IMR-90 (cell line): Measurements from ENCODE around the gene NOC2L. TPM values are rescaled to one million over a fixed set of nuclear protein-coding genes. Genes with fewer than 3 reads are reported as not detected.

Source experiments
- ATAC-seq: fragments of 200-7000 bp; cut with Tn5 transposase; 2 replicates; pipeline ENCODE4 v1.9.1; 2020; ENCODE audit warnings: low read depth, mild to moderate bottlenecking, moderate library complexity
- BruUV-seq: library from RNA; stranded (reverse); fragments of 400-500 nt; replicated peaks from 2 replicates; lab custom pipeline; 2021; lab: Mats Ljungman, UMichigan
- CTCF ChIA-PET: fragments of 300-600 bp; formaldehyde crosslinking; extraction: SDS; loops from one replicate; lab custom pipeline; 2021; ENCODE audit warnings: antibody characterized with exemption; lab: Yijun Ruan, JAX
- POLR2A ChIA-PET: fragments of 300-600 bp; sonication (Branson Sonifier 250); formaldehyde crosslinking; loops from one replicate; lab custom pipeline; 2022; ENCODE audit warnings: antibody characterized with exemption; ENCODE audit not compliant: unreplicated experiment; lab: Charles Lee
- DNase-seq: peaks from one replicate; pipeline ENCODE4 v3.0.0; 2013
- H2AFZ ChIP-seq: replicated peaks from 2 replicates; pipeline ENCODE3; 2013; ENCODE audit warnings: low read length, mild to moderate bottlenecking; ENCODE audit not compliant: poor library complexity
- H2AK5ac ChIP-seq: 2 replicates; pipeline ENCODE4 v1.6.1; 2013; ENCODE audit warnings: low read depth, low read length, inconsistent platforms
- H2AK9ac ChIP-seq: replicated peaks from 2 replicates; pipeline ENCODE3; 2013; ENCODE audit warnings: mild to moderate bottlenecking, low read depth, low read length, moderate library complexity; ENCODE audit not compliant: poor library complexity
- H2BK120ac ChIP-seq: 2 replicates; pipeline ENCODE4 v1.6.1; 2013; ENCODE audit warnings: low read depth, low read length, inconsistent platforms
- H2BK15ac ChIP-seq: 3 replicates; pipeline ENCODE4 v1.6.1; 2013; ENCODE audit warnings: low read depth, low read length, inconsistent platforms
- H2BK20ac ChIP-seq: 2 replicates; pipeline ENCODE4 v1.6.1; 2013; ENCODE audit warnings: low read depth, mild to moderate bottlenecking, inconsistent platforms, low read length, moderate library complexity
- H2BK5ac ChIP-seq: 2 replicates; pipeline ENCODE4 v1.6.1; 2013; ENCODE audit warnings: mild to moderate bottlenecking, low read depth, low read length, inconsistent platforms; ENCODE audit not compliant: poor library complexity, severe bottlenecking
- H3K14ac ChIP-seq: replicated peaks from 2 replicates; pipeline ENCODE4 v1.6.1; 2013; ENCODE audit warnings: low read depth, low read length, inconsistent platforms
- H3K18ac ChIP-seq: 2 replicates; pipeline ENCODE4 v1.6.1; 2013; ENCODE audit warnings: low read depth, low read length, control low read depth
- H3K23ac ChIP-seq: 2 replicates; pipeline ENCODE4 v1.6.1; 2013; ENCODE audit warnings: low read depth, low read length, inconsistent platforms
- H3K27ac ChIP-seq: 2 replicates; pipeline ENCODE4 v1.5.1; 2013; ENCODE audit warnings: mild to moderate bottlenecking, control low read depth, low read length; ENCODE audit not compliant: insufficient read depth
- H3K27me3 ChIP-seq: 2 replicates; pipeline ENCODE4 v1.6.1; 2013; ENCODE audit warnings: low read length; ENCODE audit not compliant: control insufficient read depth, insufficient read depth
- H3K36me3 ChIP-seq: 2 replicates; pipeline ENCODE4 v1.6.1; 2013; ENCODE audit warnings: low read length, mixed read lengths; ENCODE audit not compliant: control insufficient read depth, insufficient read depth
- H3K4ac ChIP-seq: 2 replicates; pipeline ENCODE4 v1.6.1; 2013; ENCODE audit warnings: low read depth, low read length, inconsistent platforms
- H3K4me1 ChIP-seq: 2 replicates; pipeline ENCODE4 v1.6.1; 2013; ENCODE audit warnings: low read length, mixed read lengths; ENCODE audit not compliant: control insufficient read depth, insufficient read depth
- H3K4me2 ChIP-seq: 2 replicates; pipeline ENCODE4 v1.6.1; 2013; ENCODE audit warnings: low read depth, mild to moderate bottlenecking, control low read depth, low read length, moderate library complexity
- H3K4me3 ChIP-seq: 2 replicates; pipeline ENCODE4 v1.5.1; 2013; ENCODE audit warnings: low read depth, mild to moderate bottlenecking, control low read depth, low read length, moderate library complexity; ENCODE audit not compliant: insufficient read depth
- H3K56ac ChIP-seq: 2 replicates; pipeline ENCODE4 v1.6.1; 2013; ENCODE audit warnings: low read length, inconsistent platforms; ENCODE audit not compliant: insufficient read depth; ENCODE audit errors: extremely low read depth
- H3K79me1 ChIP-seq, 2 experiments: 2 replicates each; pipeline ENCODE4 v1.6.1; 2013; ENCODE audit warnings: low read length in 2 of 2, inconsistent platforms in 1 of 2, low read depth in 1 of 2
- H3K9ac ChIP-seq: 2 replicates; pipeline ENCODE4 v1.6.1; 2013; ENCODE audit warnings: low read depth, low read length, control low read depth
- H3K9me1 ChIP-seq: 2 replicates; pipeline ENCODE4 v1.6.1; 2013; ENCODE audit warnings: low read length, inconsistent platforms; ENCODE audit not compliant: insufficient read depth
- H3K9me3 ChIP-seq: 2 replicates; pipeline ENCODE4 v1.6.1; 2013; ENCODE audit warnings: low read length; ENCODE audit not compliant: control insufficient read depth, insufficient read depth
- H4K20me1 ChIP-seq: 2 replicates; pipeline ENCODE4 v1.6.1; 2013; ENCODE audit warnings: low read length, inconsistent platforms; ENCODE audit not compliant: insufficient read depth
- H4K5ac ChIP-seq: 2 replicates; pipeline ENCODE4 v1.6.1; 2013; ENCODE audit warnings: mild to moderate bottlenecking, low read depth, low read length, control low read depth
- H4K8ac ChIP-seq, 2 experiments: 2 replicates each; pipeline ENCODE4 v1.6.1; 2013; ENCODE audit warnings: low read depth in 2 of 2, low read length in 2 of 2, control low read depth in 1 of 2, inconsistent platforms in 1 of 2
- H4K91ac ChIP-seq: 2 replicates; pipeline ENCODE4 v1.6.1; 2013; ENCODE audit warnings: low read depth, low read length, inconsistent platforms; ENCODE audit not compliant: insufficient read depth
- CHD1 ChIP-seq: IDR thresholded peaks from 2 replicates; pipeline ENCODE4 v1.6.1; 2012; ENCODE audit warnings: low read depth, low read length, improper control_type of control experiment
- USF2 ChIP-seq: fragments of 150-350 bp; IDR thresholded peaks from 2 replicates; pipeline ENCODE4 v1.6.1; 2017; ENCODE audit warnings: mild to moderate bottlenecking, antibody characterized with exemption, low read length, low read depth
- WGBS, 2 experiments: methylation state at CpG; one replicate each; pipeline versions ENCODE4 v1.1.5 to v1.1.7; 2013; ENCODE audit warnings: missing lambda C conversion rate in 2 of 2; ENCODE audit not compliant: insufficient read length in 1 of 2; ENCODE audit errors: extremely low coverage in 2 of 2; 5-methylcytosine and 5-hydroxymethylcytosine counted together
- dilution Hi-C: fragments of 300-500 bp; cut with HindIII; formaldehyde crosslinking; loops from one replicate; pipeline ENCODE4 v1.14.3; 2018; ENCODE audit warnings: low sequenced_read_pairs; ENCODE audit not compliant: unreplicated experiment
- in situ Hi-C: fragments of 300-500 bp; cut with MboI; formaldehyde crosslinking; loops from 3 replicates; pipeline ENCODE4 v1.14.3; 2019; ENCODE audit warnings: low sequenced_read_pairs, inconsistent platforms, mixed read lengths
- intact Hi-C: fragments of 100-400 bp; cut with micrococcal nuclease; formaldehyde crosslinking; loops from 2 replicates; pipeline ENCODE4 v1.10.0; 2022
- polyA plus RNA-seq, 3 experiments: library from polyadenylated mRNA; depleted of rRNA; stranded (reverse); fragments of >200 nt; gene quantifications; 2 replicates each; pipeline ENCODE4 v1.2.3, GENCODE V29; 2012; ENCODE audit warnings: low replicate concordance in 1 of 3
- total RNA-seq: library from RNA; depleted of rRNA; stranded (reverse); fragments of >200 nt; gene quantifications from 2 replicates; pipeline ENCODE4 v1.2.3, GENCODE V29; 2012

Gene NOC2L
- total and polyA plus RNA-seq, 2 of the 4 experiments (the other 2 are of a cell fraction) = 74.2 to 106 TPM

DNA sequence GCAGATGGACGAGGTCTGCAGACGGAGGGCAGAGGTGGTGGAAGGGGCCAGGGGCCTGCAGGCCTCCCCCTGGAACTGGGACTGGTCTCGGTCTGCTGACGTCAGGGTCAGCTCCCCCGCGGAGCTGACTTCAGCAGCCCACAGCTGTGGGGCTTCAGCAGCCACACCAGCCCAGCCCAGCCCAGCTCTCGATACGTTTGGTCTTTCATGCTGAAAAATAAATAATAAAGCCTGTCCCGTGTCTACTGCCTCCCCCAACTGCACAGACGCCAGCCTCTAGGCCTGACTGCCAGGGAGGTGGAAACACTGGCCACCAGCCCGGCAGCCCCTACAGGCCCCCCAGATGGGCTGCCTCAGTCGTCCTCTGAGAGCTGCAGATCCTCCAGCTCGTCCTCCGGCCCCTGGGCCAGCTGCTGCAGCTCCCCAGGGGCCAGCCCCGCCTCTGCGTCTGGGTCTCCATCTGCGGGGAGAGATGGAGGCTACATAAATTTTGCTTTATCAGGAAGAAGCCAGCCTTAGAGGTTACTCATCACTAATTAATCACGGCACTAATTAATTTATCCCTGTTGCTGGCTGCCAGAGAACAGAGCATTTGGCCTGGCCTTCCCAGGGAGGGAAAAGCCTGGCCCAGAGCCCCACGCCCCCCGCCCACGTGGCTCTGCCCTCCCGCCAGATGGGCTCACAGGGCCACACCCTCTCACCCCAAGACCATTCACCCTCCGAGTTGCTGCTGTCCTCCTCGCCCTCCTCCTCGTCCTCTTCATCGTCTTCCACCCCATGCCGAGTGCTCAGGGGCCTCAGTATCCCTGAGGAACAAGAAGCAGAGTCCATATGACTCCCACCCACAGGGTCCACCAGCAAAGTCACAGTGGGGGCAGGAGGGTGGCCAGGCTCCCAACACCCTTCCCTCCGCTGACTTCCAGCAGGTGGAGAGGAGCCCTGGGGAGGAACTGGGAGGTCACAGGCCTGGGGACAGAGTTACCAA, 14.4 kb downstream of the NOC2L start:
- H4K20me1 ChIP-seq = peaks cover 12% of the 10 kb centered on the region
- peak overlapping the region; percentile 31 to 53; a peak in 2 of 4 replicates for H4K8ac ChIP-seq
- peak overlapping the region; percentile 64 for H3K4ac ChIP-seq
- DNase-seq (peak; percentile 83), ATAC-seq (peak; percentile 51)
- peak overlapping the region; percentile 35; the same call in 1 of the 2 replicates for H3K4me2 ChIP-seq
- H3K14ac ChIP-seq = no peak overlapping the region
- H4K5ac ChIP-seq = peak overlapping the region; percentile 8; the same call in 1 of the 2 replicates
- no peak overlapping the region for H3K4me3 ChIP-seq
- no peaks in the 10 kb centered on the region for H3K27me3 ChIP-seq
- peaks cover 40% of the 10 kb centered on the region for H3K36me3 ChIP-seq
- intact Hi-C loops = no loop called here
- no peak overlapping the region for H3K56ac ChIP-seq
- H2BK15ac ChIP-seq = no peak overlapping the region
- ChIA-PET POLR2A (no interaction called here), CTCF (no interaction called here)
- peak overlapping the region; percentile 6 for H2AFZ ChIP-seq
- H3K79me1 ChIP-seq = peaks cover 0 to 5% of the 10 kb centered on the region in 2 experiments; a peak in 1 of 4 replicates
- peak overlapping the region; percentile 43; the same call in 1 of the 2 replicates for H2BK20ac ChIP-seq
- WGBS, 2 experiments = 45% methylated on average over 6 of the region's 28 CpGs; no CpG with 5 or more reads in 1 of the 2 experiments
- peak overlapping the region; percentile 78; the same call in 1 of the 2 replicates for H3K23ac ChIP-seq
- BruUV-seq = no TSS peak
- H2AK9ac ChIP-seq = no peak overlapping the region
- H2AK5ac ChIP-seq = peak overlapping the region; percentile 72
- H3K27ac ChIP-seq = peak overlapping the region; percentile 82
- peak overlapping the region; percentile 42; the same call in 1 of the 2 replicates for H2BK120ac ChIP-seq
- H2BK5ac ChIP-seq = peak overlapping the region; percentile 72
- H3K9me3 ChIP-seq = no peaks in the 10 kb centered on the region
- H4K91ac ChIP-seq = peak overlapping the region; percentile 76
- 0 out of 2 replicates have a peak, but pooled peaks have one; percentile 7 for TF ChIP-seq USF2
- no peak for TF ChIP-seq CHD1
- peaks cover 40% of the 10 kb centered on the region for H3K4me1 ChIP-seq
- peak overlapping the region; percentile 53; the same call in 1 of the 2 replicates for H3K18ac ChIP-seq
- in situ Hi-C loops = no loop called here
- dilution Hi-C loops = no loop called here
- H3K9me1 ChIP-seq = no peaks in the 10 kb centered on the region
- H3K9ac ChIP-seq = no peak overlapping the region
